HUES64 (cell line): ENCODE data around the gene CDH23.

Experiments used
- H3K27ac ChIP-seq: 2 replicates; pipeline ENCODE4 v1.7.0; 2013; ENCODE audit warnings: low read depth, low read length, inconsistent platforms
- H3K27me3 ChIP-seq: 2 replicates; pipeline ENCODE4 v1.6.1; 2013; ENCODE audit warnings: mild to moderate bottlenecking, low read length; ENCODE audit not compliant: insufficient read depth
- H3K36me3 ChIP-seq: 2 replicates; pipeline ENCODE4 v1.6.1; 2013; ENCODE audit warnings: mild to moderate bottlenecking, low read length; ENCODE audit not compliant: insufficient read depth
- H3K4me1 ChIP-seq: 2 replicates; pipeline ENCODE4 v1.6.1; 2013; ENCODE audit warnings: mild to moderate bottlenecking, low read length, moderate library complexity; ENCODE audit not compliant: insufficient read depth
- H3K4me3 ChIP-seq: 2 replicates; pipeline ENCODE4 v1.5.1; 2013; ENCODE audit warnings: mild to moderate bottlenecking, low read length, moderate library complexity
- H3K9ac ChIP-seq: 2 replicates; pipeline ENCODE4 v1.6.1; 2013; ENCODE audit warnings: mild to moderate bottlenecking, low read depth, low read length
- H3K9me3 ChIP-seq: 2 replicates; pipeline ENCODE4 v1.6.1; 2013; ENCODE audit warnings: low read depth, low read length; ENCODE audit not compliant: insufficient read depth
- WGBS: fragments of 150-250, 120-280 bp; methylation state at CpG from one replicate; pipeline ENCODE4 v1.1.7; 2013; ENCODE audit warnings: missing lambda C conversion rate; 5-methylcytosine and 5-hydroxymethylcytosine counted together

Gene CDH23

DNA sequence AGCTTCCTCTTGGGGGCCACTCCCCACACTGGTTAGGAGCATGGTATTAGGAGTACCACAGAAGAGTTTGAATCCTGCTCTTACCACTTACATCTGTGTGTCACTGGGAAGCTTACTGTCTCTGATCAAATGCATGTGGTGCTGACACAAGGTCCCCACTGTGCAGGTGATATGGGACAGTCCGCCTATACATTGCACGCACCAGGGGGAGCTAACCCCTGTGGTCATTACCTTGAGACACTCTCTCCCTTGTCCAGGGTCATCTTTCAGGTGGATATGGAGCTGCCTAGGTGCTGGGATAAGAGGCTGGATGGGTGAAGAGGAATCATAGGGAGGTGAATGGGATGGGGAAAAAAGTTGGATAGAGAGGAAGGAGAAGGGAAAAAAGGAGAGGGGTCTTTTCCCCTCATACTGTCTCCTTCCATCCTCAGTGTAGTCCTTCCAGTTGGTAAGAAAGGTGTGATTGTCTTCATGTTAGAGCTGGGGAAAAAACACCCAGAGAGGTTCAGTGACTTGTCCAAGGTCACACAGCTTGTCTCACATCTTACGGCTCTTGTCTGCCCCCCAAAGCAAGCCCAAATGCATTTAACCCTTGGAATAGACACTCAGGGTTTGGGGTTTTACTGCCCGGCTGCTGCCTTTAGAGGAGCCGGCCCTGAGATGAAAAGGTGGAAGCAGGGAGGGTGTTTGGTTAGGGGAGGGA lies 125.9 kb downstream of the CDH23 start:
- H3K4me1 ChIP-seq = 0 out of 2 replicates have a peak, but pooled peaks cover 5% of the 10 kb centered on the region
- no peaks in the 10 kb centered on the region for H3K27me3 ChIP-seq
- H3K27ac ChIP-seq = no peak overlapping the region
- 87% methylated on average over 5 of the region's 5 CpGs for WGBS
- no peaks in the 10 kb centered on the region for H3K9me3 ChIP-seq
- H3K36me3 ChIP-seq = no peaks in the 10 kb centered on the region
- no peak overlapping the region for H3K9ac ChIP-seq
- no peak overlapping the region for H3K4me3 ChIP-seq

DNA sequence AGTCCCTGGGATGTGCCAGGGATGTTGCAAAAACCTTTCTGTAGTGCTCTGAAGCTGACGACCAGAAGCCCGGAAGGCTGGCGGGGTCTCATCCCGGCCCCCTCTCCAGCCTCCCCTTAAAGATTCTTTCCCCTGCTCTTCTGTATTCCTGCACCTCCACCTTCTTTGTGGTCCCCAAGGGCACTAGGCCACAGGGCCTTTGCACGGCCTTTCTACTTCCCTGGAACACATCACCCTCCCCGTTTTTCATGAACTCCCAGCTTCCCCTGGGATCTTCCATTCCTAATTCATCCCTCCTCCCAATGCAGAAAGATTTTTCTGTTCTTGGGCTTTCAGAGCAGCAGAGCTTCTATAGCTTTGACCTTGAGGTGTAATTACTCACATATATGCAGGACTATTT lies 127.0 kb downstream of the CDH23 start:
- Histone ChIP-seq H3K27ac (no peak overlapping the region), H3K4me1 (peaks cover 15% of the 10 kb centered on the region), H3K36me3 (no peaks in the 10 kb centered on the region), H3K9me3 (no peaks in the 10 kb centered on the region), H3K9ac (no peak overlapping the region), H3K27me3 (no peaks in the 10 kb centered on the region), H3K4me3 (no peak overlapping the region)
- 94% methylated on average over 6 of the region's 6 CpGs for WGBS

GRCh38 chr10:71525092-71525491 lies 128.4 kb downstream of the CDH23 start:
- H3K27ac ChIP-seq = no peak overlapping the region
- 92% methylated on average over 5 of the region's 5 CpGs for WGBS

DNA sequence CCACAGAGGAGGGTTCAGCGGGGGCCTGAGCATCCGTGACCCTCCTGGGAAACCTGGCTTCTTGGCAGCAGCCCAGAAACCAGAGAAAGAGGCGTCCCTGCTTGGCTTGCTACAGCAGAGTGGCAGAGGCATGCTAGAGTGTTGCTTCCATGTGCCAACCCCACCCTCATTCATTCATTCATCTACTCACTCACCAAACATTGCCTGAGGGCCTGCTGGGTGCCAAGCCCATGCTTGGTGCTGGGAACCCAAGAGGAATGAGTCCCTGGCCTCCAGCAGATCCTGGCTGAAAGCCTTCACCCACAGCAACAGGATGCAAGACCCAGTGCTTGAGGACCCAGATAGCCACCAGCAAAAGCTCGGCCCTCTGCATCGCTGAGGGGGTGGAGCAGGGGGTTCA lies 129.0 kb downstream of the CDH23 start:
- WGBS = 87% methylated on average over 5 of the region's 5 CpGs
- peaks cover 24% of the 10 kb centered on the region for H3K4me1 ChIP-seq
- H3K4me3 ChIP-seq = no peak overlapping the region
- H3K9me3 ChIP-seq = no peaks in the 10 kb centered on the region
- no peaks in the 10 kb centered on the region for H3K36me3 ChIP-seq
- H3K27me3 ChIP-seq = no peaks in the 10 kb centered on the region
- no peak overlapping the region for H3K9ac ChIP-seq
- H3K27ac ChIP-seq = no peak overlapping the region

More at GRCh38 chr10:71525092-71525491, 128.4 kb downstream of the CDH23 start:
- no peak overlapping the region for H3K9ac ChIP-seq
- no peaks in the 10 kb centered on the region for H3K36me3 ChIP-seq
- H3K9me3 ChIP-seq = no peaks in the 10 kb centered on the region
- H3K4me1 ChIP-seq = peaks cover 24% of the 10 kb centered on the region
- H3K27me3 ChIP-seq = no peaks in the 10 kb centered on the region
- no peak overlapping the region for H3K4me3 ChIP-seq

- 97% methylated on average over 11 of the region's 11 CpGs for WGBS
- Histone ChIP-seq H3K27me3 (no peaks in the 10 kb centered on the region), H3K9me3 (no peaks in the 10 kb centered on the region), H3K4me3 (no peak overlapping the region), H3K9ac (no peak overlapping the region), H3K36me3 (no peaks in the 10 kb centered on the region), H3K27ac (no peak overlapping the region), H3K4me1 (peaks cover 24% of the 10 kb centered on the region)
Measured at GRCh38 chr10:71526653-71527052, 129.9 kb downstream of the CDH23 start.

DNA sequence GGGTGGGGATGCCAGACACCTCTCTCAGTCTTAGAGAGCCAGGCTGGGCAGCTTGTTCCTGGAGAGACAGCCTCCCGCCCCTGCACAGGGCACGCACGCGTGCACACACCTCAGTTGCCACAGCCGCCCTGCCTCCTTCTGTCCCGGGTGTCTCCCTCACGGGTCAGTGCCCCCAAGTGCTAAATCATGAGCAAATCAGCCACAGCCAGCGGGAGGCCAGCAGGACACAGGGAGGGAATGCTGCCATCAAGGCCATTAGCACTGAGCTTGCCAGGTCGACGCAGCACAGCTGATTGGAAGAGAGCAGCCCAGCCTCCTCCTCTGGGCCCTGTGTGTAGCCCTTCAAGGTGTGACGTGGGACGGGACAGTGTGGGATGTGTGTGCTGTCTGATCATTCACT lies 130.4 kb downstream of the CDH23 start:
- 81% methylated on average over 12 of the region's 12 CpGs for WGBS
- no peaks in the 10 kb centered on the region for H3K27me3 ChIP-seq

DNA sequence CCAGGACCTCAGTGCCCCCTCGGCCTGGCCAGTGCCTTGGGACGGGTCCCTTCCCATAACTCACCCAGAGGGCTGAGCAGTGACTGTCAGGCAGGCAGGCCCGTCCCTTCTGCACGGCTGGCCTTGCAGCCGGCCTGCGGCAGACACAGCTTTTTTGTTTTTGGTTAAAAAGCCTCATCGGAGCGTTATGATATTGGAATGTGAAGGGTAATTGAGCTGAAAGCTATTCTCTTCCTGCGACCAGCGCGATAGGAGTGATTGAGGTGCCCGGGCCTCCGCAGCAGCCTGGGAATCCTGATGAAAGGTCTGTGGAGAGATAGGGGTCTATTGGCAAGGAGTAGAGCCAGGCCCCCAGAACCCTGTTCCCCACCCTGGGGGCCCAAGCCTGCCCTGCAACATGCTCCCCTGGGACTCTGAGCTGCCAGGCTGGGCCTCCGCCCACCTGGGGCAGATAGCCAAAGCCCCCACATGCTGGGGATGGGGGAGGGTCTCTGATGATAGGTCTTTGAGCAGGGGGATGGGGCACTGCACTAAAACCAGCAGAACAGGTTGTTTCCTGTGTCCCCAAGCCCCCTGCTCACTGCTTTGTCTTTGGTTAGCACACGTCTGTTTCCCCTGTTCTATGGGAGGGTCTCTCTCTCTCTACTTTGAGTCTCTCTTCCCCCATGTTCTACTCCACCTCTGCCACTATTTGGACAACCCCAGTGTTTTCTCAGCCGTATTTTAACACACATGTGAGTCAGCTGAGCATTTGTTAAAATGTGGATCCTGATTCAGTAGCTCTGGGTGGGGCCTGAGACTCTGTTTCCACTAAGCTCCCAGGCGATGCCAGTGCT lies 131.9 kb downstream of the CDH23 start:
- 88% methylated on average over 17 of the region's 17 CpGs for WGBS

More for the DNA sequence above, 130.4 kb downstream of the CDH23 start:
- no peaks in the 10 kb centered on the region for H3K36me3 ChIP-seq
- H3K27ac ChIP-seq = no peak overlapping the region
- H3K4me1 ChIP-seq = peaks cover 24% of the 10 kb centered on the region
- no peak overlapping the region for H3K9ac ChIP-seq
- H3K9me3 ChIP-seq = no peaks in the 10 kb centered on the region
- no peak overlapping the region for H3K4me3 ChIP-seq

GRCh38 chr10:71529207-71529827 lies 132.6 kb downstream of the CDH23 start:
- no peak overlapping the region for H3K27ac ChIP-seq

More for the DNA sequence above, 131.9 kb downstream of the CDH23 start:
- H3K9me3 ChIP-seq = no peaks in the 10 kb centered on the region
- no peaks in the 10 kb centered on the region for H3K27me3 ChIP-seq
- no peak overlapping the region for H3K4me3 ChIP-seq
- H3K36me3 ChIP-seq = no peaks in the 10 kb centered on the region
- peak overlapping the region; percentile 5; the same call in 1 of the 2 replicates for H3K27ac ChIP-seq
- H3K9ac ChIP-seq = peak overlapping the region; percentile 41; the same call in 1 of the 2 replicates
- peaks cover 20% of the 10 kb centered on the region for H3K4me1 ChIP-seq

DNA sequence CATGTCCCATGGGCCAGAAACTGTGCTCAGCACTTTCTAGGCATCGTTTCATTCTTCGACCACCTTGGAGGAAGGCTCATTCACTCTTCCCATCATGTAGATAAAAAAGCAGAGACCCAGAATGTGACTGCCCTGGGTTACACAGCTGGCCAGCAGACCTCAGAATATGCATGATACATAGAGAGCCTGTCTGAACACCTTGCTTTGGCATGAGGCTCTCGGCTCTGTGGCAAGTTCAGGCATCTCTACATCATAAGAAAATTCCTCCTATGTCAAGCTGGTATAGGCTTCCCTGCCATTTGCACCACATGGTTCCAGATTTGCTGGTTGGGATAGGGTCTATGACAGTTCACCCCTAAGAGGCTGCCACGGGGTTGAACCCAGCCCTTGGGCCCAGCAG lies 134.1 kb downstream of the CDH23 start:
- H3K36me3 ChIP-seq = no peaks in the 10 kb centered on the region
- no peak overlapping the region for H3K4me3 ChIP-seq
- H3K27me3 ChIP-seq = no peaks in the 10 kb centered on the region
- H3K27ac ChIP-seq = no peak overlapping the region
- no peak overlapping the region for H3K9ac ChIP-seq
- H3K9me3 ChIP-seq = no peaks in the 10 kb centered on the region
- peaks cover 20% of the 10 kb centered on the region for H3K4me1 ChIP-seq
- WGBS = 93% methylated on average over 4 of the region's 4 CpGs

More at GRCh38 chr10:71529207-71529827, 132.6 kb downstream of the CDH23 start:
- H3K9ac ChIP-seq = no peak overlapping the region
- no peaks in the 10 kb centered on the region for H3K9me3 ChIP-seq
- no peaks in the 10 kb centered on the region for H3K36me3 ChIP-seq
- H3K4me1 ChIP-seq = peaks cover 20% of the 10 kb centered on the region
- WGBS = 88% methylated on average over 11 of the region's 11 CpGs
- H3K4me3 ChIP-seq = no peak overlapping the region
- no peaks in the 10 kb centered on the region for H3K27me3 ChIP-seq

DNA sequence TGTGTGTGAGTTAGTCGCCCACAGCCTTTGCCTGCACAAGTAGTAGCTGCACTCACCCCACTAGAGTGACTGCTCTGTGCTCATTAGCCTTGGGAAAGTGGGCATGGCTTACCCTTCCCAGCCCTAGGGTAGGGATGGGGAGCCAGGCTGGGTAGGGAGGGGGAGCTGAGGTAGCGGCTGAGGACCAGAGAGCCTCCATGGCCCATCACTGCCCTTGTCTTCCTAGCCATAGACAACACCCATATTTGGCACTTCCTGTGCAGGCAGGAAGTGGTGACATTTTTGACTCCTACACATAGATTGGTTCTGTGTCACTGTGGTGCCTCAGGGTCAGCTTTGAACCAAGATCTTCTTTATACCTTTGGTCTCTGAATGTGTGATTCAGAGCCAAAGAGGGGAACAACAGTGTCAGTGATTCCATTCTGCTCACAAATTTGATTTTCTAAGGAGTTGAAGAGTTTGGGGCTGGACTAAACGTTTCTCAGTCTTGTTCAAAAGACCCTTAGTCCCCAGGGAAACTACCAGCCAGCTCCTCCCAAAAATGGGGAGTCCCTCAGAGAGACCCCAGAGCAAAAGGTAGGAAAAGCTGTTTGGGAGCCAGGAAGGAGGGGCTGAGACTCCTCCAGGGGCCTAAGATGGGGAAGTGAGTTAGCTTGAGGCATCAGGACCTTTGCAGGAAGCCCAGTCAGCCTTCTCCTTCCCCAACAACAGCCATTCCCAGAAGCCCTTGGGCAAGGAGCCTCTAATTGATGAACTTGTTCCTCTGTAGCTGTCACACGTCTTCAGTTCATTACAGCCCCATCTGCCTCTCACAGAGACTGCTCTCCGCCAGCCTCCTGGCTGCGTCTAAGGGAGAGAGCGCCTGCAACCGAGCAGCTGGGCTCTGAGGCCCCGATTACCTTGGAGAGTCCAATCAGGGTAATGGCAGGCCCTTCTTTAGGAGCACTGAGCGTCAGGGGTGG lies 135.0 kb downstream of the CDH23 start:
- no peak overlapping the region for H3K9ac ChIP-seq
- no peaks in the 10 kb centered on the region for H3K27me3 ChIP-seq
- H3K9me3 ChIP-seq = no peaks in the 10 kb centered on the region
- H3K4me1 ChIP-seq = peaks cover 20% of the 10 kb centered on the region
- H3K27ac ChIP-seq = no peak overlapping the region
- no peaks in the 10 kb centered on the region for H3K36me3 ChIP-seq
- 72% methylated on average over 9 of the region's 10 CpGs for WGBS
- H3K4me3 ChIP-seq = no peak overlapping the region
